ENCODE results near the gene KCNG3. TPM values are rescaled to one million over a fixed set of nuclear protein-coding genes. Genes with fewer than 3 reads are reported as not detected.
"Not testable (repeated sequence)": the region's sequence is repeated elsewhere in the genome, so short reads cannot be mapped to it uniquely, and the experiment has no call there.

KCNG3 gene
- polyA plus RNA-seq, 3 donors = 0.65 to 0.92 (median 0.80) TPM

- DNase-seq (ENCODE audit: low read depth in 3 of 3, low spot score in 2 of 3) = no peak
Observed at GRCh38 chr2:42436370-42436769, 57.4 kb downstream of the KCNG3 start.

- DNase-seq (ENCODE audit: low read depth in 3 of 3, low spot score in 2 of 3) = no peak
Observed at GRCh38 chr2:42435628-42436027, 58.2 kb downstream of the KCNG3 start.

DNA sequence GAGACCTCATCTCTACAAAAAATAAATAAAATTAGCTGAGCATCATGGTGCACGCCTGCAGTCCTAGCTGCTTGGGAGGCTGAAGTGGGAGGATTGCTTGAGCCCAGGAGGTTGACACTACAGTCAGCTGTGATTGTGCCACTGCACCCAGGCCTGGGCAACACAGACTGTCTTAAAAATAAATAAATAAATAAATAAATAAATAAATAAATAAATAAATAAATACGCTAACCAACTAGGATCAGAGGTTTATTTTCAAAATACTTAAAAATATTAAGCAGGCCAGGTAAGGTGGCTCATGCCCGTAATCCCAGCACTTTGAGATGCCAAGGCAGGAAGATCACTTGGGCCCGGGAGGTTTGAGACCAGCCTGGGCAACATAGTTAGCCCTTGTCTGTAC, 63.6 kb downstream of the KCNG3 start:
- DNase-seq (ENCODE audit: low read depth in 3 of 3, low spot score in 2 of 3) = no peak

DNA sequence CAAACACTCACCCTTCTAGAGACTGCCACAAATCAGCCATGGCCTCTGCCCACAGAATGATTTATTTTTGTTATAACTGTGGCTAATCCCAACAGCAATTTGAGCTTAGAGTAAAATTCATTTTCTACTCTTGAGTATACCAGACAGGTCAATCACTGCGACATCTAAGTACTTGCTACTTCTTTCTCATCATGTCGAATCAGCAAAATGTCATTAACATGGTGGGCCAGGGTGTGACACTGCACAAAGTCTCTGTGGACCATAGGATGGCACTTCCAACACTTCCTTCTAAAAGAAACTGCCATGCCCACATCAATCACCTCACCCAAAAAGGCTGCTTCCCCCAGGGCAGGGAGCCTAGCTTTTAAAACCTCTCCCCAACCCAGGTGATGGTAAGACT, 64.4 kb downstream of the KCNG3 start:
- DNase-seq (ENCODE audit: low read depth in 3 of 3, low spot score in 2 of 3) = no peak

GRCh38 chr2:42425697-42426096, 68.1 kb downstream of the KCNG3 start:
- DNase-seq (ENCODE audit: low read depth in 3 of 3, low spot score in 2 of 3) = no peak

- DNase-seq (ENCODE audit: low read depth in 3 of 3, low spot score in 2 of 3) = peak in 1 of 3 donors; percentile 16
Observed at GRCh38 chr2:42424033-42424432, 69.7 kb downstream of the KCNG3 start.

DNA sequence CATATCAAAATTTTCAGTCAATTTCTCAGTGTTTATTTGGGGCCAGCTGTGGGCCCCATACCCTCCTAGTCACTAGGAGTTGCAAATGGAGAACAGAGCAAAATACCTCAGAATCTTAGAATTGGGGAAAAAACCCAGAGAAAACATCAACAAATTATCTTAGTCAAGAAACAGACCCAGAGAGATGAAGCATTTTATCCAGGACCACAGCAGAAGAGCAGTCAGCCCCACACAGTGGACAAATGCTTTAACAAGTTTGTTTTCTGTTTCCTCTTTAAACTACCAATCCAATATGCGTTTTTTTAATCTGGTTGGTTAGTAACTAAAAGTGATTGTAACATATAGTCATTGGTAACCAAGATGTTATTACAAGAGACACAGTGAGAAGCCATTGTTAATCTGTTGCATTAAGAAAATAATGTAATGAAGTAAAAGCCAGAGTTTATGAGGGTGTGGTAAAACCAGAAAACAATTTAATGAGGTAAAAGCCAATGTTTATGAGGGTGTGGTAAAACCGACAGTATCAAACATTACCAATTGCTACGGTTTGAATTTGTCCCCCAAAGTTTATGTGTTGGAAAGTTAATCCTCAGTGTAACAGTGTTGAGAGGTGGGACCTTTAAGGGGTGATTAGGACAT, 72.1 kb downstream of the KCNG3 start:
- no peak for DNase-seq (ENCODE audit: low read depth in 3 of 3, low spot score in 2 of 3)

- DNase-seq (ENCODE audit: low read depth in 3 of 3, low spot score in 2 of 3) = no peak
Observed at GRCh38 chr2:42421157-42421485, 72.7 kb downstream of the KCNG3 start.

DNA sequence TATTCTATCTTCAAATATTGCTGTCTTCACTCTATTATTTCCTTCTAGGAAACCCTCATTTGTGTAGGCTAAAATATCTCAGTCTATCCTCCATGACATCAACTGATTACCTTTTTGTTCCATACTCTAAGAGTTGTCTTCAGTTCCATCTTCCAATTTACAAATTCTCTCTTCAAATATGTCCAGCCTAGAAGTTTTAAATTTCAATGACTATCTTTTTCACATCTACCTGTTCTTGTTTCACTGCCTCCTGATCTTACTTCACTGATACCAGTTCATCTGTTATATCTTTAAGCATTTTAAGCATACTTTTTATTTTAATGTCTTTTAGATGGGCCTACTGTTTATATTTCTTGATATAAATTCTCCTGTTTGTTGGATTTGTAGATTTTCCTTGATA, 79.1 kb downstream of the KCNG3 start:
- DNase-seq (ENCODE audit: low read depth in 3 of 3, low spot score in 2 of 3) = no peak

DNA sequence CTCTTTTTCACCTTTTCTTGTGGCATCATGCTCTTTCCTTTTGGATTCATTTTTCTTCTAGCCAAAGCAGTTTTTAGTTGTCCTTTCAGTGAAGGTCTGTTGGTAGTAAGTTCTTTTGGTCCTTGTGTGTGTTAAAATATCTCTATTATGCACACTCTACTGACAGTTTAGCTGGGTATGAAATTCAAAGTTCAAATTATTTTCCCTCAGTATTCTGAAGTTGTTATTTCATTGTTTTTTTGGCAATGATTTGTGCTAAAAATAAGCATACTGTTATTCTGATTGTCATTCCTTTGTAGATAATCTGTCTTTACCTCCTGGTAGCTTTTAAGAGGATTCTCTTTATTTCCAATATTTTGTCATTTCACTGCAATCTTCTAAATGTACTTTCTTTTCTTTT, 79.6 kb downstream of the KCNG3 start:
- DNase-seq (ENCODE audit: low read depth in 3 of 3, low spot score in 2 of 3) = no peak

DNA sequence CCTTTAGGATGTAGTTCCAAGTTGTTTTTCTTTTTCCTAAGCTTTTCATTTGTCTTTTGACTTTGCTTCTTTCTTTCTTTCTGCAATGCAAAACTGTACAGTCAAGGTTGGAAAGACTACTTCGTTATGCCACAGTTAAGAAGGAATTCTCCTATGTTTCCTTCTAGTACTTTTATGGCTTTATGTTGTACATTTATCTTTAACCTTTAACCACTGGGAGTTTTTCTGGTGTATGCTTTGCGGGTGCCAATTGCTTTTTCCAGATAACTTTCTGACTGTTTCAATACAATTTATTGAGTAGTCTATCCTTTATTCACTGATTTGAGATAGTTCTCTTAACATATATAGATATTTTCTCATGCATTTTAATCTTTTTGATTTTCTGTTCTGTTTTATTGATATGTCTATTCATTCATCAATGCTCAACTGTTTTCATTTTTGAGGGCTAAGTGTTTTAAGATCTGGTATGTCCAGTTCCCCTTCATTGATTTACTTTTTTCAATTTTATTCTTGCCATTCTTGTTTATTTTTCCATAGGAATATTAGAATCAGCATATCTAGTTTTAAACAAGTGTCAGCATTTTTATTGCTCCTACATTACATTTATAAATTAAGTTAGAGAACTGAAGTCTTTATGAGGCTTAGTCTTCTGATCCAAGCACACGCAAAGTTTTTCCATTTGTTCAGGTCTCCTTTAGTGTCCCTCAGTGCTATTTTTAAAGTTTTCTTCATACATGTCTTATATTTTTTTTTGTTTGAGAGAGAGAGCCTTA, 82.9 kb downstream of the KCNG3 start:
- DNase-seq (ENCODE audit: low read depth in 3 of 3, low spot score in 2 of 3) = no peak

DNA sequence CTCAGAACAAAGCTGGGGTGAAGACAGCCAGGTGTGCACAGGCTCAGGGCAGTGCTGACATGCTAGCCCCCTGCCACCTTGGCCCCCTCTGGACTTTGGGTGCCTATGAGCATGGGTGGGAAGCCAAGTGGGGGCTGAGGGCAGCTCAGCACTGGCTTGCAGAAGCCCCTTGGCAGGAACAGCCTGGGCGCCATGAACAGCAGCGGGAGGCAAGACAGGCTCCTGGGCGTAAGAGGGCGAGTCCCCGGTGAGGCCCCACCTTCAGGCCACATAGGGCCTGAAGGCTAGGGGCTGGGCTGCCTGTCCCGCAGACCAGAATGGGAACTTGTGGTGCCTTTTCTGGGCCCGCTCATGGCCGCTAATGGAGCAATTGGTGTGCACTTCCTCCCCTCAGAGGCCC, 85.8 kb downstream of the KCNG3 start:
- no peak for DNase-seq (ENCODE audit: low read depth in 3 of 3, low spot score in 2 of 3)

GRCh38 chr2:42407476-42407875, 86.3 kb downstream of the KCNG3 start:
- DNase-seq (ENCODE audit: low read depth in 3 of 3, low spot score in 2 of 3) = no peak

- no peak for DNase-seq (ENCODE audit: low read depth in 3 of 3, low spot score in 2 of 3)
Observed at GRCh38 chr2:42404676-42405075, 89.1 kb downstream of the KCNG3 start.

- DNase-seq (ENCODE audit: low read depth in 3 of 3, low spot score in 2 of 3) = no peak
Observed at GRCh38 chr2:42401773-42402172, 92.0 kb downstream of the KCNG3 start.

- not testable (repeated sequence) for DNase-seq (ENCODE audit: low read depth in 3 of 3, low spot score in 2 of 3)
Observed at GRCh38 chr2:42398052-42398451, 95.7 kb downstream of the KCNG3 start.

DNA sequence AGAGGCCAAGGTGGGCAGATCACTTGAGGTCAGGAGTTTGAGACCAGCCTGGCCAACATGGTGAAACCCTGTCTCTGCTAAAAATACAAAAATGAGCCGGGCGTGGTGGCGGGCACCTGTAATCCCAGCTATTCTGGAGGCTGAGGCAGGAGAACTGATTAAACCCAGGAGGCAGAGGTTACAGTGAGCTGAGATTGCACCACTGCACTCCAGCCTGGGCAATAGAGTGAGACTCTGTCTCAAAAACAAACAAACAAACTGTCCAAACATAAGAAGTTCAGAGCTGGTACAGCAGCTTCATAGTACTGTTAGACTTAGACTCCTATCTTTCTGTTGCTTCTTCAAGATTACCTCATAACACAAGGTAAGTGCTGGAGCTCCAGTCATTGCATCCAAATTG, 100.5 kb downstream of the KCNG3 start:
- not testable (repeated sequence) for DNase-seq (ENCODE audit: low read depth in 3 of 3, low spot score in 2 of 3)

DNA sequence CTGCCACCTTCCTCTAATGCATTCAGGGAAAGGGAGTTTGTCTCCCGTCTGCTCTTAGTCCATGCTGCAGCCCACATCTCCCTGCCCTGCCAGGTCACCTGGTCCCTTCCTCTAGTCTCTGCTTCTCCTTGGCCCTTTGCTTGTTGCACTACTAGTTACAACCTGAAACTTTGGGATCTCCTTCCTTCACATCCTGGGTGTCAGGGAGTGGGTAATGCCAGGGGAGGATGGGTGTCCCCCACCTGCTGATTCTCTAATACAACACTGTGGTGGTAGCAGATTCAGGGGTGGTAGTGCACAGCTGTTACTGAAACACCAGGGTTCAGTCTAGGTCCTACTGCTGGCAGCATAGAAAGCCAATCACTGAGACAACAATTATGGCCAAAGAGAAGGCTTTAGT, 101.6 kb downstream of the KCNG3 start:
- no peak for DNase-seq (ENCODE audit: low read depth in 3 of 3, low spot score in 2 of 3)
